Smooth muscle cell (in vitro differentiated cells): ENCODE data around the gene MEMO1. TPM values are rescaled to one million over a fixed set of nuclear protein-coding genes. Genes with fewer than 3 reads are reported as not detected.

Experiments used
- DNase-seq: peaks from one replicate; lab custom pipeline; 2025; ENCODE audit not compliant: unreplicated experiment; lab: John Stamatoyannopoulos, UW
- H2AFZ ChIP-seq: fragments of 200-600 bp; sonication (generic); 2 replicates; pipeline ENCODE4 v1.6.0; 2016; ENCODE audit warnings: antibody characterized with exemption, low read depth, mild to moderate bottlenecking
- H3F3A ChIP-seq: fragments of 200-600 bp; sonication (generic); 2 replicates; pipeline ENCODE4 v1.6.0; 2017; ENCODE audit warnings: antibody characterized with exemption, low read depth
- H3K27ac ChIP-seq: fragments of 200-600 bp; sonication (generic); 2 replicates; pipeline ENCODE4 v1.5.1; 2016; ENCODE audit warnings: low read depth, mild to moderate bottlenecking
- H3K27me3 ChIP-seq: fragments of 200-600 bp; sonication (generic); 2 replicates; pipeline ENCODE4 v1.6.1; 2016; ENCODE audit warnings: low read depth, mild to moderate bottlenecking
- H3K36me3 ChIP-seq: fragments of 200-600 bp; sonication (generic); 2 replicates; pipeline ENCODE4 v1.5.1; 2016; ENCODE audit warnings: low read depth
- H3K4me1 ChIP-seq: fragments of 200-600 bp; sonication (generic); 2 replicates; pipeline ENCODE4 v1.5.1; 2016; ENCODE audit warnings: low read depth
- H3K4me2 ChIP-seq: fragments of 200-600 bp; sonication (generic); 2 replicates; pipeline ENCODE4 v1.6.0; 2016; ENCODE audit warnings: mild to moderate bottlenecking
- H3K4me3 ChIP-seq: fragments of 200-600 bp; sonication (generic); 2 replicates; pipeline ENCODE4 v1.5.1; 2016; ENCODE audit warnings: mild to moderate bottlenecking
- H3K79me2 ChIP-seq: fragments of 200-600 bp; sonication (generic); 2 replicates; pipeline ENCODE4 v1.6.0; 2016; ENCODE audit warnings: low read depth, mild to moderate bottlenecking
- H3K9ac ChIP-seq: fragments of 200-600 bp; sonication (generic); 2 replicates; pipeline ENCODE4 v1.6.0; 2016; ENCODE audit warnings: low read depth
- H3K9me3 ChIP-seq: fragments of 200-600 bp; sonication (generic); replicated peaks from 2 replicates; pipeline ENCODE4 v1.5.1; 2016; ENCODE audit warnings: low read depth
- H4K20me1 ChIP-seq: fragments of 200-600 bp; sonication (generic); 2 replicates; pipeline ENCODE4 v1.6.0; 2016; ENCODE audit warnings: low read depth
- CTCF ChIP-seq: fragments of 200-600 bp; sonication (generic); IDR thresholded peaks from 2 replicates; pipeline ENCODE4 v1.5.1; 2017; ENCODE audit warnings: borderline replicate concordance, mild to moderate bottlenecking, antibody characterized with exemption; ENCODE audit not compliant: insufficient read depth, poor library complexity, severe bottlenecking
- WGBS: methylation state at CpG from one replicate; pipeline ENCODE4 v1.1.7; 2016; ENCODE audit warnings: low lambda C conversion rate; 5-methylcytosine and 5-hydroxymethylcytosine counted together
- polyA plus RNA-seq: library from polyadenylated mRNA; unstranded; fragments of >200 nt; fragmentation: Nextera tagmentation; extraction: Ambion mirVana; gene quantifications from 2 replicates; pipeline ENCODE4 v1.2.1, GENCODE V29; 2016
- total RNA-seq: library from RNA; depleted of rRNA; stranded (reverse); fragments of >200 nt; gene quantifications from 2 replicates; pipeline ENCODE4 v1.2.3, GENCODE V29; 2014

Gene MEMO1
- total and polyA plus RNA-seq, 2 experiments from 2014 or later, result 32.2 to 33.4 TPM

- Histone ChIP-seq H2AFZ (no peak overlapping the region), H3K4me1 (peaks cover 24% of the 10 kb centered on the region), H3K27ac (no peak overlapping the region), H3K4me2 (no peak overlapping the region), H3K4me3 (no peak overlapping the region), H3K79me2 (peaks cover 12% of the 10 kb centered on the region), H3K9me3 (no peaks in the 10 kb centered on the region), H3K27me3 (no peaks in the 10 kb centered on the region), H3F3A (no peaks in the 10 kb centered on the region), H4K20me1 (peaks cover 61% of the 10 kb centered on the region), H3K36me3 (no peaks in the 10 kb centered on the region), H3K9ac (no peak overlapping the region)
- no peak for TF ChIP-seq CTCF
- DNase-seq, result no peak
- 94% methylated on average over 1 of the region's 1 CpG for WGBS
Observed at GRCh38 chr2:31888550-31888949, 122.3 kb downstream of the MEMO1 start.

- H3K36me3 ChIP-seq, result no peaks in the 10 kb centered on the region
- WGBS, result 89% methylated on average over 2 of the region's 2 CpGs
- peak; percentile 10 for TF ChIP-seq CTCF
- no peak overlapping the region for H3K4me3 ChIP-seq
- peaks cover 12% of the 10 kb centered on the region for H3K79me2 ChIP-seq
- H3K9ac ChIP-seq, result no peak overlapping the region
- no peaks in the 10 kb centered on the region for H3F3A ChIP-seq
- H3K4me2 ChIP-seq, result no peak overlapping the region
- peaks cover 10% of the 10 kb centered on the region for H3K4me1 ChIP-seq
- H2AFZ ChIP-seq, result no peak overlapping the region
- peaks cover 45% of the 10 kb centered on the region for H4K20me1 ChIP-seq
- H3K9me3 ChIP-seq, result no peaks in the 10 kb centered on the region
- no peak for DNase-seq
- H3K27ac ChIP-seq, result no peak overlapping the region
- H3K27me3 ChIP-seq, result no peaks in the 10 kb centered on the region
Observed at GRCh38 chr2:31886700-31887099, 124.1 kb downstream of the MEMO1 start.

GRCh38 chr2:31877008-31877407 lies 133.8 kb downstream of the MEMO1 start:
- H3K4me2 ChIP-seq, result no peak overlapping the region
- H4K20me1 ChIP-seq, result no peaks in the 10 kb centered on the region
- no peak for DNase-seq
- no peak overlapping the region for H3K27ac ChIP-seq
- peaks cover 10% of the 10 kb centered on the region for H3K79me2 ChIP-seq
- 96% methylated on average over 2 of the region's 2 CpGs for WGBS
- no peak overlapping the region for H3K9ac ChIP-seq
- H3K4me3 ChIP-seq, result no peak overlapping the region
- H3K27me3 ChIP-seq, result no peaks in the 10 kb centered on the region
- H3K9me3 ChIP-seq, result no peaks in the 10 kb centered on the region
- peaks cover 4% of the 10 kb centered on the region for H3K4me1 ChIP-seq
- H3K36me3 ChIP-seq, result no peaks in the 10 kb centered on the region
- no peak for TF ChIP-seq CTCF
- H2AFZ ChIP-seq, result no peak overlapping the region
- H3F3A ChIP-seq, result no peaks in the 10 kb centered on the region

GRCh38 chr2:31874071-31874470 lies 136.7 kb downstream of the MEMO1 start:
- 96% methylated on average over 2 of the region's 2 CpGs for WGBS
- TF ChIP-seq CTCF, result no peak
- H3K27me3 ChIP-seq, result no peaks in the 10 kb centered on the region
- no peak overlapping the region for H3K4me2 ChIP-seq
- no peaks in the 10 kb centered on the region for H3F3A ChIP-seq
- H3K4me1 ChIP-seq, result no peaks in the 10 kb centered on the region
- H3K9ac ChIP-seq, result no peak overlapping the region
- H3K79me2 ChIP-seq, result peaks cover 6% of the 10 kb centered on the region
- no peak overlapping the region for H3K4me3 ChIP-seq
- DNase-seq, result no peak
- no peak overlapping the region for H2AFZ ChIP-seq
- no peaks in the 10 kb centered on the region for H3K36me3 ChIP-seq
- H3K9me3 ChIP-seq, result no peaks in the 10 kb centered on the region
- H3K27ac ChIP-seq, result no peak overlapping the region
- no peaks in the 10 kb centered on the region for H4K20me1 ChIP-seq
